ENCODE data around the gene FHIT.

The FHIT gene

GRCh38 chr3:60574046-60574769, 677.0 kb downstream of the FHIT start:
- TF ChIP-seq REST (IDR thresholded peaks at IDR 0.05; ENCODE audit: insufficient read depth in 1 of 2, low read depth in 2 of 2, low read length in 2 of 2) (no peak), TAF1 (IDR thresholded peaks at IDR 0.05; ENCODE audit: borderline replicate concordance, insufficient read depth, low read length) (no peak), FOXP2 (optimal IDR thresholded peaks at IDR 0.05; ENCODE audit: borderline replicate concordance, extremely low read depth, extremely low read length, insufficient read depth) (no peak), SIN3A (IDR thresholded peaks at IDR 0.05; ENCODE audit: borderline replicate concordance, insufficient read depth, low read length) (no peak), POLR2AphosphoS5 (IDR thresholded peaks at IDR 0.05; ENCODE audit: low read depth, low read length) (no peak)

GRCh38 chr3:60573494-60573893, 677.8 kb downstream of the FHIT start:
- no peak for TF ChIP-seq FOXP2 (optimal IDR thresholded peaks at IDR 0.05; ENCODE audit: borderline replicate concordance, extremely low read depth, extremely low read length, insufficient read depth)
- TF ChIP-seq POLR2AphosphoS5 (IDR thresholded peaks at IDR 0.05; ENCODE audit: low read depth, low read length), result no peak
- TF ChIP-seq REST (IDR thresholded peaks at IDR 0.05; ENCODE audit: insufficient read depth in 1 of 2, low read depth in 2 of 2, low read length in 2 of 2), result no peak
- no peak for TF ChIP-seq TAF1 (IDR thresholded peaks at IDR 0.05; ENCODE audit: borderline replicate concordance, insufficient read depth, low read length)
- TF ChIP-seq SIN3A (IDR thresholded peaks at IDR 0.05; ENCODE audit: borderline replicate concordance, insufficient read depth, low read length), result no peak

- no peak for TF ChIP-seq POLR2AphosphoS5 (IDR thresholded peaks at IDR 0.05; ENCODE audit: low read depth, low read length)
- TF ChIP-seq TAF1 (IDR thresholded peaks at IDR 0.05; ENCODE audit: borderline replicate concordance, insufficient read depth, low read length), result no peak
- TF ChIP-seq SIN3A (IDR thresholded peaks at IDR 0.05; ENCODE audit: borderline replicate concordance, insufficient read depth, low read length), result no peak
- TF ChIP-seq FOXP2 (optimal IDR thresholded peaks at IDR 0.05; ENCODE audit: borderline replicate concordance, extremely low read depth, extremely low read length, insufficient read depth), result no peak
- TF ChIP-seq REST (IDR thresholded peaks at IDR 0.05; ENCODE audit: insufficient read depth in 1 of 2, low read depth in 2 of 2, low read length in 2 of 2), result no peak
These were observed 679.7 kb downstream of the FHIT start for GRCh38 chr3:60571511-60571910.

- no peak for TF ChIP-seq TAF1 (IDR thresholded peaks at IDR 0.05; ENCODE audit: borderline replicate concordance, insufficient read depth, low read length)
- TF ChIP-seq REST (IDR thresholded peaks at IDR 0.05; ENCODE audit: insufficient read depth in 1 of 2, low read depth in 2 of 2, low read length in 2 of 2), result no peak
- no peak for TF ChIP-seq SIN3A (IDR thresholded peaks at IDR 0.05; ENCODE audit: borderline replicate concordance, insufficient read depth, low read length)
- TF ChIP-seq POLR2AphosphoS5 (IDR thresholded peaks at IDR 0.05; ENCODE audit: low read depth, low read length), result no peak
- no peak for TF ChIP-seq FOXP2 (optimal IDR thresholded peaks at IDR 0.05; ENCODE audit: borderline replicate concordance, extremely low read depth, extremely low read length, insufficient read depth)
These were observed 694.1 kb downstream of the FHIT start for GRCh38 chr3:60557122-60557521.
